Mucosa of descending colon (tissue), 3 donors: ENCODE measurements around the gene GNAS-AS1. TPM values are rescaled to one million over a fixed set of nuclear protein-coding genes. Genes with fewer than 3 reads are reported as not detected.

Source experiments
- ATAC-seq: fragments of 200-7000 bp; cut with Tn5 transposase; one replicate; pipeline ENCODE4 v1.9.1; 2020; ENCODE audit warnings: mild to moderate bottlenecking, moderate library complexity
- DNase-seq, 3 donors: peaks; one replicate each; pipeline ENCODE4 v3.0.0-alpha.2; 2020
- H3K36me3 ChIP-seq: fragments of 200-600 bp; one replicate; pipeline ENCODE4 v1.8.0; 2021; ENCODE audit warnings: low read depth, mild to moderate bottlenecking
- H3K4me1 ChIP-seq: fragments of 200-600 bp; one replicate; pipeline ENCODE4 v1.8.0; 2021; ENCODE audit warnings: low read depth, mild to moderate bottlenecking
- H3K4me3 ChIP-seq: fragments of 200-600 bp; one replicate; pipeline ENCODE4 v1.8.0; 2021; ENCODE audit warnings: mild to moderate bottlenecking
- H3K9me3 ChIP-seq: fragments of 200-600 bp; one replicate; pipeline ENCODE4 v1.8.0; 2021; ENCODE audit warnings: mild to moderate bottlenecking
- intact Hi-C, 2 donors: fragments of 100-400 bp; cut with DNase I in 1 of 2; cut with micrococcal nuclease in 1 of 2; formaldehyde crosslinking; loops; one replicate each; pipeline versions ENCODE4 v1.11.0 to v1.11.1; 2022; cut with DNase I, micrococcal nuclease
- total RNA-seq, 3 donors: library from RNA; stranded (reverse); fragmentation: NEBNext Ultra II Directional in 2 of 3; extraction: Animal tissue kit (Norgen Biotek cat#: 25700) in 2 of 3; gene quantifications; one replicate each; pipeline versions ENCODE4 v1.2.1 to v1.2.4, GENCODE V29; 2021 to 2023
- TF ChIP-seq, protein P1 (sequence below): fragments of 200-600 bp; IDR thresholded peaks from one replicate; pipeline ENCODE4 v1.8.0; 2022; ENCODE audit warnings: antibody characterized with exemption, mild to moderate bottlenecking
- donor health status: DM: no; HTN: no; CAD: no; lungs with moderate emphysema.
- donor health status: DM: no; HTN: no; CAD: no.
- donor health status: DM: no; HTN: yes; CAD: no.

GNAS-AS1 gene
- total RNA-seq, 3 donors from 2014 or later: 0.54 to 1.4 (median 1.0) TPM

DNA sequence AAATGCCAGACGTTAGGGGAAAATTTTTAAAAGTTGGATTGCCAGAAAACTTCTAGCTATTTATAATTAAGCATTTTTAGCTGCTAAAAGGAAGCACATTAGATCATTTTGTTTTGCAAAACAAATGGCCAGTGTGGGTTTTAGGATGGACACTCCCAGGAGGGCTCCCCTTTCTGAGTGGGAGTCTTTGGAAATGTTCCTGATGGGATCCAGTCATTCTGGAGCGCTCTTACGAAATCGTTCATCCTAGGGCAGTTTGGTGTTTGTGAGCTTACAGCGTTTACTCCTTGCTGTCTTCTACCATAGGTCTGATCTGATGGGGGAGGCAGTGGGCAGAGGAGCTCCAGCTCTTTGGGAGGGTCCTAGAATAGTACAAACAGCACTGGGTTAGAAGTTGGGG, 16.5 kb upstream of the GNAS-AS1 start:
- Histone ChIP-seq H3K4me1 (no peaks in the 10 kb centered on the region), H3K9me3 (no peaks in the 10 kb centered on the region), H3K4me3 (no peak overlapping the region), H3K36me3 (no peaks in the 10 kb centered on the region)
- intact Hi-C loops: no loop called here
- ATAC-seq (no peak), DNase-seq (no peak)
- TF ChIP-seq, protein P1, sequence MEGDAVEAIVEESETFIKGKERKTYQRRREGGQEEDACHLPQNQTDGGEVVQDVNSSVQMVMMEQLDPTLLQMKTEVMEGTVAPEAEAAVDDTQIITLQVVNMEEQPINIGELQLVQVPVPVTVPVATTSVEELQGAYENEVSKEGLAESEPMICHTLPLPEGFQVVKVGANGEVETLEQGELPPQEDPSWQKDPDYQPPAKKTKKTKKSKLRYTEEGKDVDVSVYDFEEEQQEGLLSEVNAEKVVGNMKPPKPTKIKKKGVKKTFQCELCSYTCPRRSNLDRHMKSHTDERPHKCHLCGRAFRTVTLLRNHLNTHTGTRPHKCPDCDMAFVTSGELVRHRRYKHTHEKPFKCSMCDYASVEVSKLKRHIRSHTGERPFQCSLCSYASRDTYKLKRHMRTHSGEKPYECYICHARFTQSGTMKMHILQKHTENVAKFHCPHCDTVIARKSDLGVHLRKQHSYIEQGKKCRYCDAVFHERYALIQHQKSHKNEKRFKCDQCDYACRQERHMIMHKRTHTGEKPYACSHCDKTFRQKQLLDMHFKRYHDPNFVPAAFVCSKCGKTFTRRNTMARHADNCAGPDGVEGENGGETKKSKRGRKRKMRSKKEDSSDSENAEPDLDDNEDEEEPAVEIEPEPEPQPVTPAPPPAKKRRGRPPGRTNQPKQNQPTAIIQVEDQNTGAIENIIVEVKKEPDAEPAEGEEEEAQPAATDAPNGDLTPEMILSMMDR: no peak

DNA sequence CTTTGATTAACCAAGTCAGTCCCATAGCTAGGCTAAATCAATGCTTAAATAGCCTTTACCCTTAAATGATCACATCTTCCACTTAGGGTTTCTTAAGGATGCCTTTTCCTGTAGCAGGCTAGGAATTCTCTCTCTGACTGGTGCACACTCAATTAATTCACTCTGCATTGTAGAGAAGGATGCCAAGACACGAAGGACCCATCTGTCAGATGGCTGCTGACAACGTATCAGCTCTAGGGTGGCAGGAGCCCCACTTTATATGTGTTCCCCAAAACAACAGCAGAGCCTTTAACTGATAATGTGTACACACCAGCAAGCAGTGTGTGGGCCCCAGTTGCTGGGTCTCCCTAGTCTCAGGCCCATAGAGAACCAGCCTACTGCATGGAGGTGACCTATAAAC, 15.1 kb upstream of the GNAS-AS1 start:
- Histone ChIP-seq H3K36me3 (no peaks in the 10 kb centered on the region), H3K9me3 (no peaks in the 10 kb centered on the region), H3K4me3 (no peak overlapping the region), H3K4me1 (no peaks in the 10 kb centered on the region)
- TF ChIP-seq, protein P1: no peak
- ATAC-seq (no peak), DNase-seq (no peak)
- intact Hi-C loops: no loop called here

DNA sequence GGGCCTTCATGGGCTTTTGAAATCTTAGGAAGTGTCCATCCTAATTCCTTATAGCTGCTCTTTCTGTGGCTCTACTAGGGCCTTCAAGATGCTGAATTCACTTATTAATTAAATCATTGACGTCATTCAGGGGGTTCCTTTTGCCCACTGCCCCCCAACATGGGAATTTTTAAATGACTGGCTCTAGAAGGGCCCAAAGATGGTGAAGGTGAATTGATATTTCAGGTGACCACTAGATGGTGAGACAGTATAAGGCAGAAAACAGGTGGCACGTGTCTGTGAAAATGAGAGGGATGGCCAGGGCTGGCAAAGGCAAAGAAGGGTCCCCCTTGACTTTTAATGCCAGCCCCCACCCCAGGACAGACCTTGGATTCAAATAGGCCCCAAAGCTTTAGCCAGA, 13.6 kb upstream of the GNAS-AS1 start:
- H3K36me3 ChIP-seq: no peaks in the 10 kb centered on the region
- TF ChIP-seq, protein P1: no peak
- H3K4me3 ChIP-seq: no peak overlapping the region
- no peaks in the 10 kb centered on the region for H3K4me1 ChIP-seq
- no peaks in the 10 kb centered on the region for H3K9me3 ChIP-seq
- DNase-seq (no peak), ATAC-seq (no peak)
- intact Hi-C loops: no loop called here

DNA sequence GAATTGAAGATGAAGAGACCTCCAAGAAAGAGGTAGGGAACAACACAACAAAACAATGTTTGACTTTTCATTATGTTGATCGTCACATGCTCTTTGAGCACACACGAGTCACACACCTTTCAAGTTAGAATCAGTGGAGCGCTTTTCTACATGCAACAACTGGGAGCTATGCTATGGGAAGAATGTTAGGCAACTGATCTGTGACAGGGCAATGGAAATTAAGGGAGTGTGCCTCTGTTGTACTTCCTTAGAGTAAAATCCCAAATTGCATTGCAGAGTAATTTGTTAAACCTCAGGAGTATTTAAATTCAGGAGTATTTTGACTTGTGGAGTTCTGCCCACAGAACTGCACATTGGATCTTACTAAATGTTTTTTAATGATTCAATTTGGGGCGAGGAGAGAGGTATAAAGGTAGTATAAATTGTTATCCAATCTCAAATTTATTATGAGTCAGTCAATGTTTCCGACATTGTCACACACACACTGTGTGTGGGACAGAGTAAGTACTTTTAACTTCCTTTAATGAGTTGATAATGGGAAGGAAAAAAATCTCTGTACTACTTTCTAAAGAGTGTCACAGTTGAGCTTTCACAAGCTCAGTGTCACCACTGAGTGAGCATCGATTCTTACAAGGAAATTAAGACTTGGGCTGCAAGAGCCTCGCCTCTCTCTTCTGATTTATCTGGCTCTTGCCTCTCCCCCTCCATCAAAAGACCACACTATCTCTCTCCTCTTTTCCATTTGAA, 12.5 kb upstream of the GNAS-AS1 start:
- no peak overlapping the region for H3K4me3 ChIP-seq
- H3K36me3 ChIP-seq: no peaks in the 10 kb centered on the region
- intact Hi-C loops: no loop called here
- H3K4me1 ChIP-seq: no peaks in the 10 kb centered on the region
- ATAC-seq (no peak), DNase-seq (no peak)
- no peaks in the 10 kb centered on the region for H3K9me3 ChIP-seq
- TF ChIP-seq, protein P1: no peak

DNA sequence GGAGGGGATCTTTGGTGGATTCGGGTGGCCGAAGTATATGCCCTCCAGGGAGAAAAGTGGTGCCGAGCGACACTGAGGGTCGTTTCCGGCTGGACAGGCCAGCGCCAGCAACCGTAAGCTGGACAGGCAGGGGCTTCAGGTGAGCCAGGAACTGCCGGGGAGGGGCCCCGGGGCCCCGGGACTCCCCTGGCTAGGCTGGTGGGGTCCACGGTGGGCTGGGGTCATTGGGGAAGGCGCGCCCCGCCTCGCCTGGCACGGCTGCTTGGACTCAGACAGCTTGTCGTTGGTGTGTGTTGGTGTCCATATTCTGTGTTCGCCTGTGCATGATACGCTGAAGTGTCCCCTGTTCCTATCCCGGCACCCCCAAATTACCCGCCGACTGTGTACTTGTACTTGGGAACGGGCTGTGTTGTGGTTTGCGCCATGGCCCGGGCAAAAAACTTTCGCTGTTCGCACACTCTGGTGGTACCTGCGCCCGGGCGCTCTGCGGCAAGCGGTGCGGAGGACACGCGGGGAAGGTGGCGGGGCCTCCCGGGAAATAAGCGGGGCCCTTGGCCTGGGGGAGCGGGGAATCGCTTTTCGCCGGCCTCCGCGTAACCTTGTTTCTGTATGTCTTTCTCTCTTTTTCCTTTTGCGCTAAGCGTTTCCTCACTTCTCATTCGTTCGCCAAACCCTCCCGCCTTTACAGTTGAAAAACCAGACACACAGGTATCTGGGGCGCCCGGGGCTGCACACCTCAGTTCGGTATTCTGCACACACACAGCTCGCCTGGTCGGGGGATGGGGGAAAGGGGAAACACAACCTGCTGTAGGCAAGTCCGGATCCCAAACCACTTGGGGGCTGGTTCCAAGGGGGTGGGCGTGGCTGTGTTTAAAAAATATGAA, 5.0 kb upstream of the GNAS-AS1 start:
- H3K4me3 ChIP-seq: no peak overlapping the region
- H3K36me3 ChIP-seq: no peaks in the 10 kb centered on the region
- H3K4me1 ChIP-seq: peaks cover 15% of the 10 kb centered on the region
- H3K9me3 ChIP-seq: no peaks in the 10 kb centered on the region
- TF ChIP-seq, protein P1: no peak
- ATAC-seq: no peak
- intact Hi-C loops: no loop called here
- no peak for DNase-seq
